GM18867 (cell line): Measurements from ENCODE around the gene SOD2.
"Not testable (repeated sequence)": the region's sequence is repeated elsewhere in the genome, so short reads cannot be mapped to it uniquely, and the experiment has no call there.

Experiments used
- ATAC-seq: cut with Tn5 transposase; IDR thresholded peaks from one replicate; pipeline ENCODE4 v1.9.1; 2021; ENCODE audit warnings: mild to moderate bottlenecking, moderate library complexity; ENCODE audit not compliant: unreplicated experiment

Gene SOD2

GRCh38 chr6:159684013-159684304 is 9.1 kb downstream of the SOD2 start:
- no peak for ATAC-seq

GRCh38 chr6:159682810-159683209 is 10.2 kb downstream of the SOD2 start:
- ATAC-seq = no peak

- no peak for ATAC-seq
Measured at GRCh38 chr6:159682295-159682694, 10.7 kb downstream of the SOD2 start.

GRCh38 chr6:159681191-159681880 is 11.7 kb downstream of the SOD2 start:
- no peak for ATAC-seq

- no peak for ATAC-seq
Measured at GRCh38 chr6:159680104-159680503, 12.9 kb downstream of the SOD2 start.

GRCh38 chr6:159679091-159680077 is 13.7 kb downstream of the SOD2 start:
- ATAC-seq = no peak

- ATAC-seq = no peak
Measured at GRCh38 chr6:159678574-159678973, 14.5 kb downstream of the SOD2 start.

GRCh38 chr6:159677506-159678165 is 15.4 kb downstream of the SOD2 start:
- no peak for ATAC-seq

GRCh38 chr6:159676890-159677505 is 16.0 kb downstream of the SOD2 start:
- ATAC-seq = no peak

GRCh38 chr6:159676236-159676635 is 16.8 kb downstream of the SOD2 start:
- ATAC-seq = not testable (repeated sequence)

GRCh38 chr6:159665868-159666635 is 27.0 kb downstream of the SOD2 start:
- ATAC-seq = no peak

- not testable (repeated sequence) for ATAC-seq
Measured at GRCh38 chr6:159663368-159663889, 29.6 kb downstream of the SOD2 start.

GRCh38 chr6:159661977-159662376 is 31.1 kb downstream of the SOD2 start:
- not testable (repeated sequence) for ATAC-seq

GRCh38 chr6:159655409-159655988 is 37.5 kb downstream of the SOD2 start:
- no peak for ATAC-seq

GRCh38 chr6:159654483-159655098 is 38.5 kb downstream of the SOD2 start:
- ATAC-seq = peak; percentile 68

GRCh38 chr6:159650314-159650713 is 42.7 kb downstream of the SOD2 start:
- no peak for ATAC-seq

GRCh38 chr6:159649441-159649840 is 43.6 kb downstream of the SOD2 start:
- no peak for ATAC-seq

GRCh38 chr6:159646733-159647132 is 46.3 kb downstream of the SOD2 start:
- ATAC-seq = peak; percentile 85

- no peak for ATAC-seq
Measured at GRCh38 chr6:159646116-159646515, 46.9 kb downstream of the SOD2 start.
